CD4-positive, alpha-beta T cell treated with Interleukin-4 for 4 hours (primary cell): ENCODE measurements around the gene SMCO3.
A peak's percentile ranks its signal among the peaks of the same experiment; 100 is the strongest.
"Not testable (repeated sequence)": the region's sequence is repeated elsewhere in the genome, so short reads cannot be mapped to it uniquely, and the experiment has no call there.

Experiments
- DNase-seq: peaks from one replicate; pipeline ENCODE4 v3.0.0-alpha.2; 2020

The SMCO3 gene

DNA sequence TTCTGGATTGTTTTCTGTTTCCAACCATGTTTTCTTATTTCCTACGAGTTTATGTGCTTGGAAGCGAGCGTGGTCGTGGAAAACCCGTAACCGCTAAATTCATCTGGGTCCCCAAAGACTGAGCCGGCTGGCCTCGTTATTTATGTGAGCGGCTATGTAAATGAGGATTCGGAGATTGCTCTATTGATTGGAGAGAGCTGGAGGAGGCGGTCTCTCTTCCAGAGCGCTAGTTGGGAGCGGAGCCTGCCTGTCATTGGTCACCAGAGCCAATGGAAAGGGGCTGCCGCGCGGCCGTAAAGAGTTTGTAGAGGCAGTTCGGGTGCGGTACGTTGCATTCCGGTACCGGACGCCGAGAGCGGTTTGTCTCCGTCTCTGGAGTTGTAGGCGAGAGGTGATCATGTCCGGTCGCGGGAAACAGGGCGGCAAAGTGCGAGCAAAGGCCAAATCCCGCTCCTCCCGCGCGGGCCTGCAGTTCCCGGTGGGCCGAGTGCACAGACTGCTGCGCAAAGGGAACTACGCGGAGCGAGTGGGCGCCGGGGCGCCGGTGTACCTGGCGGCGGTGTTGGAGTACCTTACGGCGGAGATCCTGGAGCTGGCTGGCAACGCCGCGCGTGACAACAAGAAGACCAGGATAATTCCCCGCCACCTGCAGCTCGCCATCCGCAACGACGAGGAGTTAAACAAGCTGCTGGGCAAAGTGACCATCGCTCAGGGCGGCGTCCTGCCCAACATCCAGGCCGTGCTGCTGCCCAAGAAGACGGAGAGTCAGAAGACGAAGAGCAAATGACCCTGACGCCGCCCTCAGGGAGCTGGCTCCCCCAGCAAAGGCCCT is 39.7 kb downstream of the SMCO3 start:
- DNase-seq, result peak; percentile 95

DNA sequence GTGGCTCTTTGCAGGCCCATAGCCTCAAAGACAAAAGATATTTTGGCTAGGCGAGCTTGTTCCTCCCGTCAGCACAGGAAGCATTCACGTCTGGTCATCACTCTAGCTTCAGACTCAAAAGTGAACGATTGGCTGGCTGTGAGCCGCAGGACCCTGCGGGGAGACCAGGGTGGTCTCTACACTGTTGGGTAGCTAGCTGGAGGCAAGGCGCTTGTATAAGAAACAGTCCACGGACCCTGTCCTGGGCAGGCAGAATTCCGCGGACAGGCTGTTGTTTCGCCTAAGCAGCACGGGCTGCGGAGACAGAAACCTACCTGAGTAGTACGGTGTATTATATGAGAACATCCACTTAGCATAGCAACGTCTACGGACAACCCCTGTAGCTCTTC is 40.3 kb downstream of the SMCO3 start:
- DNase-seq, result no peak

DNA sequence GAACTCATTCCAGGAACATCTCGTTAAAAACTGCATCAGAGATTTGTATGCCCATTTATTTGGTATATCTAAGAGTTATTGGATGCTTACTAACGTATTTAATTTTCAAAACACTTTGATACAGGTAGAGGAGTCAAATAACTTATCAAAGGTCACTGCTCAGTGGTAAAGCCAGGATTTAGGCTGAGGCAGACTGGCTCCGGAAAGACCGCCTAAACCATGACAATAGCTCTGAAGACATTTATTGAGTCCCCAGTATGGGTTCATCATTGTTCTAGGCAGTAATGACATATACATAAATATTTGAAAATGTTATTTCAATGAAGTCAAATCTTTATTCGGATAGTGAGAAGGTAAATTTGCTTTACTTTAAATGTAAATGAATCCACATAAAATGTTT is 41.0 kb downstream of the SMCO3 start:
- no peak for DNase-seq

DNA sequence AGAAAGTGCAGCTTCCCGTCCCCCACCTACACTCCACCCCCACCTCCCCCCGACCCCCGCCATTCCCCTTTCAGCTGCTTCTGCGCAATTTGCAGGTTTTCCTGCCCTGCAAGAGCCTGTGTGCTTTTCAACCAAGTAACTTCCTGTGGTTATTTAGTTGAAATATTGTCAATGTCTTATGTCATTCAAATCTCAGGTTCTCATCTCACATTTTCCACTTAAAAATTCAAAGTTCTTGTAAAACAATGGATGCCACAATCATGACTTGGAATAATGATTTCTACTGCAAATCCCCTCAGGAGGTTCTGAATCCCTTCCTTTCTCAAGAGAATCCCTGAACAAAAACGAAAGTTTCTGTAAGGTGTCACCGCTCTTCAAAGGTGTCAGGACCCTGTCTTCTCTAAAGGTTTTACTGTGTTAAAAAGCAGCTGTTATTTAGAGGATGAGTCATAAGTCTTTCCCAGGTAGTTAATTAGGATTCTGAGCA is 42.3 kb downstream of the SMCO3 start:
- DNase-seq, result peak; percentile 79

DNA sequence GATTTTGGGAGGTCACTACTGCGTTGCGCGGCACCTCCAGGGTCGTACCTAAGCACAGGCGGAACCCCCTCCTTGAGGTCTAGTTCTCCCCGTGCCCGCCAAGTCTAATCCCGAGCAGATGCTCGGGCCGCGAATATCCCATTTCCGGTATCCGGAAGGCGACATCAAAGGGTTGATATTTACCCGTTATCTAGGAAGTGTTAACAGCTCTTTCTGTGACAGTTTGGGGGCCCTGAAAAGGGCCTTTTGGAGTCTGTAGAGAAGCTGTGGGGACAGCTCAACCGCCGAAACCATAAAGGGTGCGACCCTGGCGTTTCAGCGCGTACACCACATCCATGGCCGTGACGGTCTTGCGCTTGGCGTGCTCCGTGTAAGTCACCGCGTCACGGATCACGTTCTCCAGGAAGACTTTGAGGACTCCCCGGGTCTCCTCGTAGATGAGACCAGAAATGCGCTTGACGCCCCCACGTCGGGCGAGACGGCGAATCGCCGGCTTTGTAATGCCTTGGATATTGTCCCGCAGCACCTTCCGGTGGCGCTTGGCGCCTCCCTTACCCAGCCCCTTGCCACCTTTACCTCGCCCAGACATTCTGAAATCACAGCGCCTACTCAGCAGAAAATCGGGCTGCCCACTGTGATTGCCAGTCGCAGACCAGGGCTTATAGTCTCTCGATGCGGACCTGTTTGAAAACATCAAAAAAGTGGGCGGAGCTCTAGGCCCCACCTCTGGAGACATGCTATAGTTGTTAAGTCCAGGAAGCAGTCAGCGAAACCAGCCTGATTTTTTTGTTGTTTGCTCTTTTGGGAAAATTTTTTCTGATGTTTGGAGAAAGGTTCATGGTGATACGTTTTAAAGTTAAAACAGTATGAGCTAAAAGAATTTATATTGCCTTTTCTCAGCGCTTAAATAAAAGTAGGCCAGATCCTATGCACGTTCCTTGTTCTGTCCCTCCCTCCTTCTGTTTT is 43.2 kb downstream of the SMCO3 start:
- DNase-seq, result peak; percentile 98

DNA sequence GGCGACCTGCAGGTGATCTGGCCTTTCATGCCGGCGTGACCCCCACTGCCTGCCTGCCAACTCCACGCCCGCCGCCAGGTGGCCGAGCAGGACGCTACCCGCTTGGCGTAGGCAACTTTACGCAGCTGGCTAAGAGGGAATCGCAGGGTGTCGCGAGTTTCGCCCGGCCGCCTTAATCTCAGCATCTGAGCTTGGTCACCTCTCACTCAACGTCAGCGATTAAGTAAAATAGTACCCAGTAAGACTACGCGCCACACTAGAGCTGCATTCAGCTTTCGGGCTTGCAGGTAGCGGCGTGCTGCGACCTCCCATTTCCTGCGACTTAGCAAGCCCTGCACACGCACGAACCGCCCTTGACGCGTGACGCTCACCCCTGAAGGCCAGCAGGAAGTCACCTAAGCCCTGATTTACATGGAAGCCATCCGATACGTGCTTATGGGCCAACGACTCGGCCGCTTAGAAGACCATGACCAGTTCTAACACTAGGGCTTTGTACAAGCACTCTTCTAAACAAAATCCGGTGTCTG is 44.0 kb downstream of the SMCO3 start:
- peak; percentile 89 for DNase-seq

DNA sequence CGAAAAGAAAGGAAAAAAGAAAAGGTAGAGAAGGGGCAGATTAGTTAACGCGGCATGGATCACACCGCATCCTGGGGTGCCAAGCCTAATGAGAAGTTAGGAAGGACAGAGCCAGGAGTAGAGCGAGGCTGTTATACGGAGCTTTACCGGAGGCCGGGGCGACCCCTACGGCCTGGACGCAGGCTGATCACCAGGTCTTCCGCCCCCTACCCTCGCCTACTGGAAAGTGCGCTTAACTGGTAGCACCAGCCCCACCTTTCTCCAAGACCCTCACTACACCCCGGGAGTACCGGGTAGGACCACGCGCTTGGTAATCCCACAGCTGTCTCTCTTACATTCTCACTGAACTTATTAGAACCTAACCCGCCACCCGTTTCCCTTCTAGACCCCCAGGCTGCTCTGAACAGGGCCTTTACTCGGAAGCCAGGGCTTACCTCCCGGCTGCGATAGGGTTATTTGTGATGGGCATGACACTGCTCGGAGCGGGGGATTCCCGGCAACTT is 44.5 kb downstream of the SMCO3 start:
- DNase-seq, result no peak

DNA sequence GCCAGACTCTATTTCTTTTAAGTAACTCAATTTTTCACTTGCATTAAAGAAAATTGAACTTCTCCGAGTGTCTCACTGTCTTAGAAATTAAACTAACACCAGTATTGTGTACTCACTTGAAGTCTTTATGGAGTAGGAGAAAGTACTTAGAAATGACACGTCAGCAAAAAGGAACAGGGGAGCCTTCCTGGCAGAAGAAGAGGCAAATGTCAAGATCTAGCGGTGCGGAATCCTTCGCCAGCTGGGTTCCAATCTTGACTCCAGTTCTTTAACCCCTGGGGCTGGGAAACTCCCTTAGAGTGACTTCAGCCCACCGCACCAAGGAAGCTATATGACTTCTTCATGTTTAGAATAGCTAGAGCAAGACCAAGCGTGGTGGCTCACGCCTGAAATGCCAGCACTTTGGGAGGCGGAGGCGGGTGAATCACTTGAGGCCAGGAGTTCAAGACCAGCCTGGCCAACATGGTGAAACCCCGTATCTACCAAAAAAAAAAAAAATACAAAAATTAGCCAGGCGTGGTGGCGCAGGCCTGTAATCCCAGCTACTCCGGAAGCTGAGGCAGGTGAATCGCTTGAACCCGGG is 45.1 kb downstream of the SMCO3 start:
- peak; percentile 33 for DNase-seq

DNA sequence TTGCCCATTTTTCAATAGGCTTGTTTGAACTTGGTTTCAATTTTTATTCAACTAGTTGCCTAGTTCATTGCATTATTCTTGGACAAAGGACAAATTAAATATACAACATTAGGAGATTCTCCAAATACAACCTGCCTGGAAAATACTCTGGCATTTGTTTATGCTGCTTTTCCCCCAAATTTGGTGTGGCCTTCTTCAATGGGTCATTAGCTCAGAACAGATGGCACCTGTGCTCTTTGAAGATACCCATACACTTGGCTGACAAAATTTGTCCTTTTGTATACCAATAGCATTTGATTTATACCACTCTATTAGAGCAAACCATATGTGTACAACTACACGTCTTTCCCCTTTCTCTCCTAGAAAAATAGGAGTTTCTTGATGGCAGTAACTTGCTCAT is 46.4 kb downstream of the SMCO3 start:
- no peak for DNase-seq

DNA sequence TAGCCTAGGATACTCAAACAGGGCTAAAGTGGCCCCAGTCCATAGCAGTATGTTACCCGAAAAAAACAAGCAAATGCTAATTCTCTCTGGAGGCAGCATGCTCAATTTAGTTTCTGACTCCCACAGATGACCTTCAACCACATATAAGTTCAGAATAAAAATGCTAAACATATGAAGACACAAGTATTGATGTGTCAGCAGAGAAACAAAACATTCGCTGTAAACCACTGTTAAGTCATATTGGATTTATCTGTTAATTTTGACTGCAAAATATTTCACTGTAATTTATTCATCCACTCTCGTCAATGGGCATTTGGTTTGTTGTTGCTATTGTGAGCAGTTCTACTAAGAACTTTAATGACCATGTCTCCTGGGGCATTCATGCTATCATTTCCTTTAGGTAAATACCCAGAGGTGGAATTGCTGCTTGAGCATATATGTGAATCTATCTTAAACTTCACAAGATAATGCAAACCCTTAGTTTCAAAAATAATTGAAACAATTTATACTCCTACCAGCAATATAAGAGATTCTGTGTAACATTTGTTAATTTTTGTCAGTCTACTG is 47.2 kb downstream of the SMCO3 start:
- DNase-seq, result no peak

DNA sequence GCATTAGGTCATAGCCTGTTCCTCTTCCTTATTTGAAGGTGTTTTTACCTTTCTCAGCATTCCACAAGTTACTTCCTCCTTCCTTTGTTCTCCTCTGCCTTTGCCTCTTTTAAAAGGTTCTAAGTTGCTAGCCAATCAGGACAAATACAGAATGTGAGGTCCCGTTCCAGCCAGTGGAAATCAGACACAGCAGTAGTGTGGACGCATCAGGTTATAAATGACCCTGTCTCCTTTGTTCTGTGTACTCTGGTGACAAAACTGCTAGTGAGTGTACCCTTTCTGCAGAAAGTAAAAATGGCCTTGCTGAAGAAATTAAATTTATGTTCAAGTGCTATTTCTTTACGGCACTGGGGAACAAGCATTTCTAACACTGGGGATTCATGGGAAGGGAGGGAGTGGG is 48.0 kb downstream of the SMCO3 start:
- DNase-seq, result not testable (repeated sequence)

DNA sequence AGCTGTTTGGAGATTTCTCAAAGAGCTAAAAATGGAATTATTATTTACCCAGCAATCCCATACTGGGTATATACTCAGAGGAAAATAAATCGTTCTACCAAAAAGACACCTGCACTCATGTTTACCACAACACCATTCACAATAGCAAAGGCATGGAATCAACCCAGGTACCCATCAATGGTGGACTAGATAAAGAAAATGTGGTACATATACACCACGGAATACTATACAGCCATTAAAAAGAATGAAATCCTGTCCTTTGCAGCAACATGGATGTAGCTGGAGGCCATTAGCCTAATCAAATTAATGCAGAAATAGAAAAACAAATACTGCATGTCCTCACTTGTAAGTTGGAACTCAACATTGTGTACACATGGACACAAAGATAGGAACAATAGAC is 48.6 kb downstream of the SMCO3 start:
- DNase-seq, result no peak

DNA sequence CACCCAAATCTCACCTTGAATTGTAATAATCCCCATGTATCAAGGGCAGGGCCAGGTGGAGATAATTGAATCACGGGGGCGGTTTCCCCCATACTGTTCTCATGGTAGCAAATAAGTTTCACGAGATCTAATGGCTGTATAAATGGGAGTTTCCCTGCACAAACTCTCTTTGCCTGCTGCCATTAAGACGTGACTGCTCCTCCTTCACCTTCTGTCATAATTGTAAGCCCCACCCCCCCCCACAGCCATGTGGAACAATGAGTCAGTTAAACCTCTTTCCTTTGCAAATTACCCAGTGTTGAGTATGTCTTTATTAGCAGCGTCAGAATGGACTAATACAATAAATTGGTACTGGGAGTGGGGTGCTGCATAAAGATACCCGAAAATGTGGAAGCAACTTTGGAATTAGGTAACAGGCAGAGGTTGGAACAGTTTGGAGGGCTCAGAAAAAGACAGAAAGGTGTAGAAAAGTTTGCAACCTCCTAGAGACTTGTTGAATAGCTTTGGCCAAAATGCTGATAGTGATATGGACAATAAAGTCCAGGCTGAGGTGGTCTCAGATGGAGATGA is 54.2 kb downstream of the SMCO3 start:
- DNase-seq, result not testable (repeated sequence)

DNA sequence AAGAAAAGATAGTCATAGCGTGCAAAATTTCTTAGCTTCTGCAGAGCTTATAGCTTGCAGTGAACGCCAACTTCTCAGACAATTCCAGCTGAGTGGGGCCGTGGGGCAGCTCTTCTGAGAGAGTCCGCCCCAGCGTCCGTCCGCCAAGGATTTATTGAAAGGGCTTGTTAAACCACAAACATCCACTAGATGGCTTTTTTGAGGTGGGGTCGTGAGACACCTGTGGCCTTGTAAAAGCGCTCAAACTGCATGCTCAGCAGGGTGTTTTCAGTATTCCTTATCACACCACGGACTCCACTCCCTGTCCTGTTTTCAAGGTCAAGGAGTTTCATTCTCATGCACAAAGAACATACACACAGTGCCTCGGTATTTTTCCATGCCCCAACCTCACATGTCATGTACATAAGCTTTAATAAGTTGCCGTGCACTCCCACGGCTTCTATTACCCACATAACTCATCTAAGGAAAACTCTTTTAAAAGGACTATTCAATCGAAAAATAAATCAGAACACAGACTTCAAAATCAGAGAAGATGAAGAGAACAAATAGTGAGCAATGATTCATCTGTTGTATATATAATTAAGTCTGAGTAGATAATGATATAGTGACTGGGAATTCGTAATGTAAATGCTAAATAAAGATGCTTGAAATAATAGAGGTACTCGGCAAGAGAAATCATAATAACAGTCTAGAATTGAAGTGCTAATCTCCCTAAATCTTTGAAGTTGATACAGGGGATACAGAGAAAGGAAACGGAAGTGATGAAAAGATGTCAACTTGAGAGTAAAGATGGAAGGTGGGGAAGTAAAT is 57.4 kb downstream of the SMCO3 start:
- no peak for DNase-seq
